Loucy (cell line): ENCODE results near the gene KIF14.

Experiments used
- H2AFZ ChIP-seq: fragments of 200-600 bp; sonication (generic); 2 replicates; pipeline ENCODE4 v1.6.0; 2016; ENCODE audit warnings: antibody characterized with exemption, mild to moderate bottlenecking, low read length, moderate library complexity
- H3F3A ChIP-seq: fragments of 200-600 bp; 2 replicates; pipeline ENCODE4 v1.6.0; 2016; ENCODE audit warnings: antibody characterized with exemption, low read depth, mild to moderate bottlenecking
- H3K27me3 ChIP-seq: fragments of 200-600 bp; sonication (generic); 2 replicates; pipeline ENCODE4 v1.6.1; 2014; ENCODE audit warnings: low read length, mild to moderate bottlenecking; ENCODE audit not compliant: insufficient read depth, poor library complexity, severe bottlenecking
- H3K36me3 ChIP-seq: fragments of 200-600 bp; sonication (generic); 2 replicates; pipeline ENCODE4 v1.6.1; 2016; ENCODE audit warnings: low read length; ENCODE audit not compliant: insufficient read depth
- H3K4me1 ChIP-seq: fragments of 200-600 bp; sonication (generic); 2 replicates; pipeline ENCODE4 v1.5.1; 2014; ENCODE audit warnings: low read length, mild to moderate bottlenecking; ENCODE audit not compliant: insufficient read depth, poor library complexity, severe bottlenecking
- H3K4me2 ChIP-seq: fragments of 200-600 bp; sonication (generic); 2 replicates; pipeline ENCODE4 v1.6.0; 2014; ENCODE audit warnings: antibody characterized with exemption, low read length, low read depth, mild to moderate bottlenecking; ENCODE audit not compliant: poor library complexity, severe bottlenecking
- H3K4me3 ChIP-seq: fragments of 200-600 bp; sonication (generic); 2 replicates; pipeline ENCODE4 v1.5.1; 2014; ENCODE audit warnings: low read length, mild to moderate bottlenecking, mixed read lengths; ENCODE audit not compliant: poor library complexity, severe bottlenecking
- H3K79me2 ChIP-seq: fragments of 200-600 bp; sonication (generic); 2 replicates; pipeline ENCODE4 v1.6.1; 2014; ENCODE audit warnings: low read length; ENCODE audit not compliant: insufficient read depth
- H3K9ac ChIP-seq: fragments of 200-600 bp; sonication (generic); 2 replicates; pipeline ENCODE4 v1.6.0; 2014; ENCODE audit warnings: mild to moderate bottlenecking, low read depth, low read length, moderate library complexity; ENCODE audit not compliant: poor library complexity, severe bottlenecking
- H3K9me2 ChIP-seq: fragments of 200-600 bp; sonication (generic); replicated peaks from 2 replicates; pipeline ENCODE4 v1.6.1; 2016; ENCODE audit warnings: low read depth, low read length, mixed read lengths
- H3K9me3 ChIP-seq: fragments of 200-600 bp; sonication (generic); 2 replicates; pipeline ENCODE4 v1.6.1; 2014; ENCODE audit warnings: mild to moderate bottlenecking, antibody characterized with exemption, low read length, low read depth; ENCODE audit not compliant: insufficient read depth
- H4K20me1 ChIP-seq: fragments of 200-600 bp; sonication (generic); 2 replicates; pipeline ENCODE4 v1.6.0; 2014; ENCODE audit warnings: antibody characterized with exemption, low read length, mild to moderate bottlenecking; ENCODE audit not compliant: insufficient read depth, poor library complexity, severe bottlenecking
- CTCF ChIP-seq: fragments of 200-600 bp; sonication (generic); conservative IDR thresholded peaks from 2 replicates; pipeline ENCODE4 v1.5.1; 2014; ENCODE audit warnings: mild to moderate bottlenecking, antibody characterized with exemption, low read length
- EZH2phosphoT487 ChIP-seq: fragments of 200-600 bp; IDR thresholded peaks from 2 replicates; pipeline ENCODE4 v1.6.1; 2018; ENCODE audit warnings: antibody characterized with exemption, mild to moderate bottlenecking, moderate library complexity, borderline replicate concordance

The KIF14 gene

GRCh38 chr1:200590001-200590400 lies 30.6 kb downstream of the KIF14 start:
- no peaks in the 10 kb centered on the region for H3F3A ChIP-seq
- H3K9ac ChIP-seq, result no peak overlapping the region
- H3K27me3 ChIP-seq, result no peaks in the 10 kb centered on the region
- no peak overlapping the region for H3K4me2 ChIP-seq
- TF ChIP-seq EZH2phosphoT487, result no peak
- TF ChIP-seq CTCF, result no peak
- H3K79me2 ChIP-seq, result no peaks in the 10 kb centered on the region
- H3K9me3 ChIP-seq, result no peaks in the 10 kb centered on the region
- no peak overlapping the region for H2AFZ ChIP-seq
- peaks cover 57% of the 10 kb centered on the region; the same call in 1 of the 2 replicates for H3K36me3 ChIP-seq
- H3K9me2 ChIP-seq, result no peaks in the 10 kb centered on the region
- H4K20me1 ChIP-seq, result no peaks in the 10 kb centered on the region
- no peak overlapping the region for H3K4me3 ChIP-seq
- no peaks in the 10 kb centered on the region for H3K4me1 ChIP-seq

- H3K9ac ChIP-seq, result no peak overlapping the region
- H3K4me1 ChIP-seq, result no peaks in the 10 kb centered on the region
- no peaks in the 10 kb centered on the region for H4K20me1 ChIP-seq
- H3K79me2 ChIP-seq, result no peaks in the 10 kb centered on the region
- H3K27me3 ChIP-seq, result no peaks in the 10 kb centered on the region
- no peaks in the 10 kb centered on the region for H3F3A ChIP-seq
- TF ChIP-seq EZH2phosphoT487, result no peak
- no peak for TF ChIP-seq CTCF
- no peak overlapping the region for H3K4me2 ChIP-seq
- H3K9me2 ChIP-seq, result no peaks in the 10 kb centered on the region
- no peak overlapping the region for H2AFZ ChIP-seq
- H3K4me3 ChIP-seq, result no peak overlapping the region
- H3K36me3 ChIP-seq, result peaks cover 61% of the 10 kb centered on the region; the same call in 1 of the 2 replicates
- H3K9me3 ChIP-seq, result no peaks in the 10 kb centered on the region
Measured at GRCh38 chr1:200588698-200589097, 31.9 kb downstream of the KIF14 start.

- Histone ChIP-seq H3K36me3 (peaks cover 69% of the 10 kb centered on the region), H3F3A (no peaks in the 10 kb centered on the region), H3K79me2 (no peaks in the 10 kb centered on the region), H3K4me2 (no peak overlapping the region), H3K9ac (no peak overlapping the region), H3K27me3 (no peaks in the 10 kb centered on the region), H2AFZ (no peak overlapping the region), H4K20me1 (no peaks in the 10 kb centered on the region), H3K4me3 (no peak overlapping the region), H3K9me2 (no peaks in the 10 kb centered on the region), H3K4me1 (no peaks in the 10 kb centered on the region), H3K9me3 (no peaks in the 10 kb centered on the region)
- TF ChIP-seq CTCF (no peak), EZH2phosphoT487 (no peak)
Measured at GRCh38 chr1:200564319-200564718, 56.2 kb downstream of the KIF14 start.
